T-cell (primary cell): ENCODE data around the gene ATP2A3. TPM values are rescaled to one million over a fixed set of nuclear protein-coding genes. Genes with fewer than 3 reads are reported as not detected.
A peak's percentile ranks its signal among the peaks of the same experiment; 100 is the strongest.

Source experiments
- ATAC-seq, 4 experiments: fragments of 200-7000 bp in 3 of 4; fragments of 150-1000 bp in 1 of 4; cut with Tn5 transposase; replicated peaks in 1 of 4; 1 replicate in 3 of 4; 2 replicates in 1 of 4; pipeline ENCODE4 v1.10.0; 2021; ENCODE audit warnings: moderate library complexity in 3 of 4, mild to moderate bottlenecking in 2 of 4, moderate number of reproducible peaks in 1 of 4
- CTCF ChIA-PET, 2 donors: fragments of 300-600 bp; sonication (Branson Sonifier 250); formaldehyde crosslinking; loops; one replicate each; lab custom pipeline; 2022; ENCODE audit warnings: antibody characterized with exemption in 2 of 2; lab: Charles Lee
- POLR2A ChIA-PET, 2 donors: fragments of 300-600 bp; sonication (Branson Sonifier 250); formaldehyde crosslinking; loops; one replicate each; lab custom pipeline; 2022; ENCODE audit warnings: antibody characterized with exemption in 2 of 2; lab: Charles Lee
- DNase-seq, 35 experiments: peaks; one replicate each; pipeline versions ENCODE4 v3.0.0 to v3.0.0-alpha.2; 2013 to 2023
- H3K27ac ChIP-seq: one replicate; pipeline ENCODE4 v1.5.1; 2013; ENCODE audit warnings: low read length
- H3K27me3 ChIP-seq, 2 experiments: replicated peaks in 1 of 2; 1 replicate in 1 of 2; 2 replicates in 1 of 2; pipeline versions ENCODE4 v1.6.1 to v1.7.0; 2013; ENCODE audit warnings: low read length in 1 of 2, mixed read lengths in 1 of 2; ENCODE audit not compliant: control insufficient read depth in 2 of 2, insufficient read depth in 2 of 2; ENCODE audit errors: extremely low read depth in 1 of 2
- H3K36me3 ChIP-seq, 2 donors: 1 replicate in 1 of 2; 2 replicates in 1 of 2; pipeline versions ENCODE4 v1.6.1 to v1.7.0; 2013; ENCODE audit warnings: low read length in 1 of 2; ENCODE audit not compliant: control insufficient read depth in 2 of 2, insufficient read depth in 1 of 2; ENCODE audit errors: extremely low read depth in 1 of 2
- H3K4me1 ChIP-seq, 2 experiments: 1 replicate in 1 of 2; 2 replicates in 1 of 2; pipeline versions ENCODE4 v1.6.1 to v1.7.0; 2013; ENCODE audit warnings: low read length in 2 of 2, mixed read lengths in 1 of 2; ENCODE audit not compliant: insufficient read depth in 2 of 2, control insufficient read depth in 1 of 2; ENCODE audit errors: extremely low read depth in 1 of 2
- H3K4me3 ChIP-seq, 2 donors: 1 replicate in 1 of 2; 2 replicates in 1 of 2; pipeline versions ENCODE4 v1.5.1 to v1.7.0; 2013; ENCODE audit warnings: mild to moderate bottlenecking in 2 of 2, low read length in 1 of 2, moderate library complexity in 1 of 2; ENCODE audit not compliant: control insufficient read depth in 1 of 2; ENCODE audit errors: extremely low read depth in 1 of 2
- H3K9me3 ChIP-seq: 2 replicates; pipeline ENCODE4 v1.7.0; 2013
- H3K27ac Mint-ChIP-seq, 2 donors: one replicate each; pipeline ENCODE4 v1.8.0; 2020 to 2021; ENCODE audit warnings: mild to moderate bottlenecking in 2 of 2, mixed read lengths in 2 of 2
- H3K27me3 Mint-ChIP-seq, 2 donors: one replicate each; pipeline ENCODE4 v1.8.0; 2021 to 2022; ENCODE audit warnings: mixed read lengths in 2 of 2
- H3K36me3 Mint-ChIP-seq: one replicate; pipeline ENCODE4 v1.8.0; 2021; ENCODE audit warnings: mixed read lengths
- H3K4me1 Mint-ChIP-seq, 3 donors: one replicate each; pipeline ENCODE4 v1.8.0; 2020 to 2022; ENCODE audit warnings: mixed read lengths in 3 of 3, mild to moderate bottlenecking in 1 of 3
- H3K4me3 Mint-ChIP-seq, 3 donors: one replicate each; pipeline ENCODE4 v1.8.0; 2020 to 2022; ENCODE audit warnings: mild to moderate bottlenecking in 3 of 3, mixed read lengths in 3 of 3, moderate library complexity in 3 of 3
- H3K9me3 Mint-ChIP-seq, 3 donors: one replicate each; pipeline ENCODE4 v1.8.0; 2020 to 2022; ENCODE audit warnings: mixed read lengths in 3 of 3
- whole genome bisulfite sequencing: methylation state at CpG from one replicate; pipeline ENCODE4 v1.1.5; 2013; ENCODE audit warnings: missing lambda C conversion rate; ENCODE audit not compliant: insufficient coverage; 5-methylcytosine and 5-hydroxymethylcytosine counted together
- total RNA-seq, 35 experiments: library from RNA in 6 of 35; stranded (reverse) in 6 of 35; fragments of 120-200 nt in 1 of 35; gene quantifications; one replicate each; pipeline versions ENCODE4 v1.2.1 to v1.2.4 and lab custom pipeline; 2013 to 2026

The ATP2A3 gene
- total RNA-seq, 5 donors from 2014 or later (not counting 1 experiment from before 2014, with no cell fraction given): 228 to 303 (median 248) TPM

DNA sequence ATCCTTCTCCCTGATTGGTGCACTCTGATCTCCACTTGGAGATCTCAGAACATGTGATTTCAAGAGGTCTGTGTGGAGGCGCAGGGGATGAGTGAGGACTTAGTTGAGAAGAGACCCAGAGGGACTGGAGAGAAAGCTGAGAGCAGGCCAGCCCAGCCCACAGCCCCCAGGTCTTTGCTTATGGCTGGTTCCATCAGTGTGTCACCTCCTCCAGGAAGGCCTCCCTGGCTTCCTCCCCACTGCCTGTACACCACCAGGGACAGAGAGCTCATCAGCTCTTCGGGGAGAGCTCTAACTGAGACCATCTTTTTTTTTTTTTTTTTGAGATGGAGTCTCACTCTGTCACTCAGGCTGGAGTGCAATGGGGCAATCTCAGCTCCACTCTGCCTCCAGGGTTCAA is 51.4 kb downstream of the ATP2A3 start:
- H3K4me3 Mint-ChIP-seq: no peak overlapping the region
- H3K9me3 ChIP-seq: no peaks in the 10 kb centered on the region
- CTCF ChIA-PET: interaction anchor here in 1 of 2 donors (0.9 to 1.9 kb wide), 4 partner anchors 15 to 52 kb away, joined by 3 to 12 read pairs (median 6); no protein-coding TSS in a partner anchor
- ATAC-seq (no peak), DNase-seq (no peak)
- H3K9me3 Mint-ChIP-seq: no peaks in the 10 kb centered on the region
- POLR2A ChIA-PET: interaction anchor here in 1 of 2 donors (0.6 kb wide), 1 partner anchor 19 kb away, joined by 3 read pairs; no protein-coding TSS in a partner anchor
- peaks cover 0 to 4% of the 10 kb centered on the region in 2 experiments for H3K27me3 ChIP-seq
- no peaks in the 10 kb centered on the region for H3K27me3 Mint-ChIP-seq
- no peak overlapping the region for H3K27ac ChIP-seq
- H3K36me3 ChIP-seq: no peaks in the 10 kb centered on the region
- H3K4me1 Mint-ChIP-seq: peaks cover 38 to 56% (median 48%) of the 10 kb centered on the region in 3 donors
- peaks cover 24 to 64% of the 10 kb centered on the region in 2 experiments for H3K4me1 ChIP-seq
- H3K27ac Mint-ChIP-seq: peak overlapping the region in 1 of 2 donors; percentile 44
- H3K4me3 ChIP-seq: no peak overlapping the region
- no CpG with 5 or more reads among the region's 2 CpGs for WGBS
- H3K36me3 Mint-ChIP-seq: no peaks in the 10 kb centered on the region

DNA sequence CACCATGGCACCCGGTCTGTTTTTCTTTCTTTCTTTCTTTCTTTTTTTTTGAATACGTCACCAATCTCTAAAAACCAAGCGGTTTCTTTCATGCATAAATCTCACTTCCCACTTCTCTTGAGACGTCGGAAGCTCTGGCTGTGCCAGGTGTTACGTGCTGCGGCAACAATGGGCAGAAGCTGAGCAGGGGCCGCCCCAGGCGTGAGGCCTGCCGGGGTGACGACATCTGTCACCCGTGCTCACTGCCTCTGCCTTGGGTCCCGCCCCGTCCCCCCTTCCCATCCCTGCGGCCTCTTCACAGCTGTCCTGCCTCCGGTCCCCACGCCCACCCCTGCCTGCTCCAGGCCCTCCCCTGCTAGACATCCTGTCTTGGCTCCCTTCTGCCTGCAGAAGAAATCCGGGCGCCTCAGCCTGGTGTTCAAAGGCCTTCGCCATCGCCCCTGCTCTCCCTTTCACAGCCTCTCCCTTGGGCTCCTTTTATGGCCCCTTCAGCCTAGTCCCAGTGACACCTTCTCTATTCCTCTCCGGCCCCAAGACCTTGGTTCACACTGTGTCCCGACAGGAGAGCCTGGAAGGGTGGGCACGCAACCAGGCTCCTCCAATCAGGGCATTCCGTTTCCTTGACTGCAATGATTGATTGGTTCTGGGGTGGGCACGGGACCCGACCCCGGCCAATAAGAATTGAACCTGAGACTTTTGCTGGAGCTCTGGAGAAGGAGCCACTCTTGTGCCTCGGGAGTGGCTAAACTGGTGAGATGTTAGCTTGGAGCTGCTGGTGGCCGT is 52.8 kb downstream of the ATP2A3 start:
- H3K4me1 Mint-ChIP-seq: peaks cover 32 to 45% (median 38%) of the 10 kb centered on the region in 3 donors
- H3K4me3 ChIP-seq: no peak overlapping the region

DNA sequence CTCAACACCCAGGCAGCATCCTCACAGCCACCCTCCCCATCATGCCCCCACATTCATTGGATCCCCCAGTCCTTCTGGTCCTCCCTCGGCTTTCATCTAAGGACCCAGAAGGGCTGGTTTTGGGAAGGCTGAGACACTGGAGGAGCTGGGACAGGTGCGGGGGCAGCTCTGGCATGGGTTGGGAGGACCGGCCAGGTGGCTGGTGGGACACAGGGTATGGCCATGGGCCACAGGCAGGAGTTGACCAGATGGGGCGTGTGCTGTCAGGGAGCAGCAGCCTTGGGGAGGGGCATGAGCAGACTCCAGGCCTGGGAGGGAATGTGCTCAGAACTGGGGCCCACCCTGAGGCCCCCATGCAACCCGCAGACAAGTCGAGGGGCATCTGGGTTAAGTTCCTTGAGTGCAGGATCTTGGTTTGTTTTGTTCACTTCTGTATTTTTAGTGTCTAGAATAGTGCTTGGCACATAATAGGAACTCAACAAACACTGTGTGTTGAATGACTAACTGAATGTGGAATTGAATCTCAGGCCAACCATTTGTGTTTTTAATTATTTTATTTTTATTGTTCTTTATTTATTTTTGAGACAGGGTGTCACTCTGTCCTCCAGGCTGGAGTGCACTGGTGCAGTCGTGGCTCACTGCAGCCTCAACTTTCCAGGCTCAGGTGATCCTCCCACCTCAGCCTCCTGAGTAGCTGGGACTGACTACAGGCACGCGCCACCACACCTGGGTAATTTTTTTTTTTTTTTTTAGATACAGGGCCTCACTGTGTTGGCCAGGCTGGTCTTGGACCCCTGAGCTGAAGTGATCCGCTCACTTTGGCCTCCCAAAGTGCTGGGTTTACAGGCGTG is 53.6 kb downstream of the ATP2A3 start:
- peak overlapping the region; percentile 84 to 87 for H3K27ac Mint-ChIP-seq
- Histone ChIP-seq H3K27me3 (peaks cover 0 to 4% of the 10 kb centered on the region in 2 experiments), H3K9me3 (no peaks in the 10 kb centered on the region), H3K4me3 (no peak overlapping the region), H3K27ac (peak overlapping the region; percentile 56), H3K4me1 (peaks cover 5 to 43% of the 10 kb centered on the region in 2 experiments), H3K36me3 (no peaks in the 10 kb centered on the region)
- DNase-seq: peak in 3 of 35 experiments; percentile 15 to 28 (median 24)
- H3K4me1 Mint-ChIP-seq: peaks cover 25 to 37% (median 29%) of the 10 kb centered on the region in 3 donors
- no peaks in the 10 kb centered on the region for H3K9me3 Mint-ChIP-seq
- no peaks in the 10 kb centered on the region for H3K36me3 Mint-ChIP-seq
- H3K4me3 Mint-ChIP-seq: peak overlapping the region; percentile 55 to 62 (median 58)
- POLR2A ChIA-PET: interaction anchor here (0.6 to 0.8 kb wide), 4 partner anchors 11 to 1613 kb away, joined by 3 to 8 read pairs (median 4); no protein-coding TSS in a partner anchor
- WGBS: 73% methylated on average over 5 of the region's 11 CpGs
- no peak for ATAC-seq
- H3K27me3 Mint-ChIP-seq: no peaks in the 10 kb centered on the region
- CTCF ChIA-PET: interaction anchor here in 1 of 2 donors (0.7 to 1.1 kb wide), 3 partner anchors 40 to 97 kb away, joined by 3 to 5 read pairs (median 3); partner anchors contain the start of gene NCBP3

More for the DNA sequence above, 52.8 kb downstream of the ATP2A3 start:
- Mint-ChIP-seq H3K4me3 (peak overlapping the region; percentile 55 to 62 (median 58)), H3K9me3 (no peaks in the 10 kb centered on the region), H3K27me3 (no peaks in the 10 kb centered on the region), H3K36me3 (no peaks in the 10 kb centered on the region), H3K27ac (peak overlapping the region; percentile 84 to 87)
- ATAC-seq (peak; percentile 75 to 94 (median 78)), DNase-seq (peak in 34 of 35 experiments; percentile 38 to 93 (median 76))
- Histone ChIP-seq H3K27me3 (peaks cover 0 to 4% of the 10 kb centered on the region in 2 experiments), H3K4me1 (peaks cover 12 to 51% of the 10 kb centered on the region in 2 experiments), H3K36me3 (no peaks in the 10 kb centered on the region), H3K27ac (peak overlapping the region; percentile 59), H3K9me3 (no peaks in the 10 kb centered on the region)
- POLR2A ChIA-PET: interaction anchor here (0.6 to 0.8 kb wide), 5 partner anchors 10 to 1614 kb away, joined by 3 to 8 read pairs (median 4); no protein-coding TSS in a partner anchor
- 22% methylated on average over 21 of the region's 30 CpGs for WGBS
- CTCF ChIA-PET: interaction anchor here in 1 of 2 donors (0.7 to 1.2 kb wide), 4 partner anchors 14 to 96 kb away, joined by 3 to 5 read pairs (median 3); partner anchors contain the start of gene NCBP3

GRCh38 chr17:3909257-3909656 is 55.0 kb downstream of the ATP2A3 start:
- ChIA-PET POLR2A (no interaction called here), CTCF (no interaction called here)
- Mint-ChIP-seq H3K27me3 (no peaks in the 10 kb centered on the region), H3K4me3 (no peak overlapping the region), H3K27ac (no peak overlapping the region), H3K36me3 (no peaks in the 10 kb centered on the region), H3K9me3 (no peaks in the 10 kb centered on the region), H3K4me1 (peaks cover 20 to 26% (median 21%) of the 10 kb centered on the region in 3 donors)
- H3K27ac ChIP-seq: no peak overlapping the region
- DNase-seq (no peak), ATAC-seq (no peak)
- H3K36me3 ChIP-seq: no peaks in the 10 kb centered on the region
- H3K9me3 ChIP-seq: no peaks in the 10 kb centered on the region
- WGBS: 94% methylated on average over 11 of the region's 12 CpGs
- peaks cover 0 to 4% of the 10 kb centered on the region in 2 experiments for H3K27me3 ChIP-seq
- H3K4me3 ChIP-seq: no peak overlapping the region
- H3K4me1 ChIP-seq: peaks cover 5 to 30% of the 10 kb centered on the region in 2 experiments

DNA sequence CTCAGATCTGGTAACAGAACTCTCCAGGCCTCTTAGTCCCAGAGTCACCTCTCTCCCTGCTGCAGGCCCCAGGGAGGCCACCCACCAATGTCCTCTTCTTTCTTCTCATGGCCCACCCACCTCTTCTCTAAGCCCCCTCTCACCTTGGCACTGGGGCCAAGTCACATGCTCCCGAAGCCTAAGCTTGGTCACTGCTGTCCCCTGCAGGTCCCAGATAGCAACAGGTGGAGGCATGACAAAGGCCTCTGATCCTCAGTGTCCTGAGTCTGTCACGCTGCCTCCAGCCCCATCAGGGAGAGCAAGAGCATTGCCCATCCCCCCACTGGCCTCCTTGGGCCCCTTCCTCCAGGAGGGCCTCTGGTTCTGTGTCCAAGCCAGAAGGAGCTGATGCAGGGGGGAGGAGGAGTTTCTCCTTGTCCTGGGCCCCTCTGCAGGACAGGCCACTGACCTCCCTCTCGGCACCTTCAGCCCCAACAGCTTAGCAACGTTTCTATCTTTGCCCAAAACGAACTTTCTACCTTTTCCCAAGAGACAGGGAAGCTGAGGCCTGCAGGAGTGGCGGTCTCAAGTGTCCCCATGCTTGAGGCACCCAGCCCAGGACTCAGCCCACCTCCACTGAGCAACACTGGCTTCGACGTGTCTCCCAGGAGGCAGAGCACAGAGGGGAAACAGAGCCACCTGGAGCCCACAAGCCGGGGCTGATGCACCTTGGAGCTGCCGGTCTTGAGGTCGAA is 56.6 kb downstream of the ATP2A3 start:
- ATAC-seq (no peak), DNase-seq (no peak)
- Mint-ChIP-seq H3K4me3 (no peak overlapping the region), H3K36me3 (no peaks in the 10 kb centered on the region), H3K27ac (no peak overlapping the region), H3K4me1 (peaks cover 12 to 17% (median 13%) of the 10 kb centered on the region in 3 donors), H3K9me3 (no peaks in the 10 kb centered on the region), H3K27me3 (no peaks in the 10 kb centered on the region)
- Histone ChIP-seq H3K36me3 (no peaks in the 10 kb centered on the region), H3K9me3 (no peaks in the 10 kb centered on the region), H3K27ac (no peak overlapping the region), H3K27me3 (peaks cover 0 to 14% of the 10 kb centered on the region in 2 experiments), H3K4me3 (no peak overlapping the region), H3K4me1 (peaks cover 5 to 20% of the 10 kb centered on the region in 2 experiments)
- CTCF ChIA-PET: interaction anchor here in 1 of 2 donors (1.0 kb wide), 1 partner anchor 11 kb away, joined by 3 read pairs; no protein-coding TSS in a partner anchor
- POLR2A ChIA-PET: no interaction called here
- WGBS: 74% methylated on average over 9 of the region's 11 CpGs
